HepG2 (cell line): ENCODE data around the gene PIGV. TPM values are rescaled to one million over a fixed set of nuclear protein-coding genes. Genes with fewer than 3 reads are reported as not detected.

Experiments used
- ARHGAP35 ChIP-seq: sonication (generic); formaldehyde crosslinking; IDR thresholded peaks from 2 replicates; pipeline ENCODE4 v1.9.0; 2022; ENCODE audit warnings: mild to moderate bottlenecking, inconsistent platforms, moderate library complexity, missing genetic modification reagents, borderline replicate concordance
- ATRX ChIP-seq: sonication (generic); formaldehyde crosslinking; IDR thresholded peaks from 2 replicates; pipeline ENCODE4 v1.4.0; 2020; ENCODE audit warnings: missing genetic modification reagents, borderline replicate concordance
- DPF2 ChIP-seq: sonication (generic); formaldehyde crosslinking; IDR thresholded peaks from 2 replicates; pipeline ENCODE4 v1.4.0; 2020; ENCODE audit warnings: mild to moderate bottlenecking, low read depth, missing genetic modification reagents, borderline replicate concordance
- GABPA ChIP-seq, 2 experiments: IDR thresholded peaks; 2 replicates each; pipeline ENCODE4 v1.6.1; 2011 to 2016; ENCODE audit warnings: low read depth in 2 of 2, low read length in 1 of 2, missing biosample characterization in 1 of 2, missing genetic modification characterization in 1 of 2
- HDAC2 ChIP-seq: sonication (generic); formaldehyde crosslinking; IDR thresholded peaks from 2 replicates; pipeline ENCODE4 v1.4.0; 2020; ENCODE audit warnings: missing genetic modification reagents
- HMG20B ChIP-seq: conservative IDR thresholded peaks from 2 replicates; pipeline ENCODE4 v1.6.1; 2016; ENCODE audit warnings: missing genetic modification reagents, missing compliant biosample characterization
- MAFK ChIP-seq, 2 experiments: IDR thresholded peaks in 1 of 2; conservative IDR thresholded peaks in 1 of 2; 2 replicates each; pipeline ENCODE4 v1.6.1; 2011; ENCODE audit warnings: improper control_type of control experiment in 2 of 2, low read length in 2 of 2
- NFYC ChIP-seq: IDR thresholded peaks from 2 replicates; pipeline ENCODE4 v1.6.1; 2016; ENCODE audit warnings: missing genetic modification reagents, missing compliant biosample characterization
- PTBP1 ChIP-seq: fragments of 200-400 bp; formaldehyde crosslinking; IDR thresholded peaks from 2 replicates; pipeline ENCODE4 v1.6.1; 2018; ENCODE audit warnings: low read length, low read depth; ENCODE audit not compliant: poor library complexity, severe bottlenecking
- RBAK ChIP-seq: sonication (generic); formaldehyde crosslinking; IDR thresholded peaks from 2 replicates; pipeline ENCODE4 v1.5.1; 2020; ENCODE audit warnings: mild to moderate bottlenecking, missing genetic modification reagents
- RCOR2 ChIP-seq: IDR thresholded peaks from 2 replicates; pipeline ENCODE4 v1.6.1; 2016; ENCODE audit warnings: missing biosample characterization, missing genetic modification reagents
- SPEN ChIP-seq: sonication (generic); formaldehyde crosslinking; IDR thresholded peaks from 2 replicates; pipeline ENCODE4 v1.5.1; 2020; ENCODE audit warnings: low read depth, mild to moderate bottlenecking, missing genetic modification reagents
- TFAP4 ChIP-seq: sonication (generic); IDR thresholded peaks from 2 replicates; pipeline ENCODE4 v1.6.1; 2016; ENCODE audit warnings: low read depth, borderline replicate concordance
- ZFP41 ChIP-seq: sonication (generic); formaldehyde crosslinking; IDR thresholded peaks from 2 replicates; pipeline ENCODE4 v1.4.0; 2020; ENCODE audit warnings: mild to moderate bottlenecking, missing genetic modification reagents, borderline replicate concordance
- ZFP91 ChIP-seq: sonication (generic); formaldehyde crosslinking; IDR thresholded peaks from 2 replicates; pipeline ENCODE4 v1.9.0; 2022; ENCODE audit warnings: missing genetic modification reagents, mild to moderate bottlenecking, borderline replicate concordance
- ZKSCAN1 ChIP-seq: fragments of 150-350 bp; IDR thresholded peaks from 2 replicates; pipeline ENCODE4 v1.6.1; 2014; ENCODE audit warnings: low read length
- ZNF143 ChIP-seq: sonication (generic); formaldehyde crosslinking; IDR thresholded peaks from 2 replicates; pipeline ENCODE4 v1.4.0; 2020; ENCODE audit warnings: missing genetic modification reagents
- ZNF430 ChIP-seq: sonication (generic); formaldehyde crosslinking; IDR thresholded peaks from 2 replicates; pipeline ENCODE4 v1.9.0; 2021; ENCODE audit warnings: mild to moderate bottlenecking, missing genetic modification reagents
- ZNF713 ChIP-seq: sonication (generic); formaldehyde crosslinking; IDR thresholded peaks from 2 replicates; pipeline ENCODE4 v1.4.0; 2020; ENCODE audit warnings: mild to moderate bottlenecking, missing genetic modification reagents
- ZNF780A ChIP-seq: sonication (generic); formaldehyde crosslinking; IDR thresholded peaks from 2 replicates; pipeline ENCODE4 v1.8.0; 2022; ENCODE audit warnings: mild to moderate bottlenecking, missing genetic modification reagents, moderate library complexity
- ZNF839 ChIP-seq: sonication (generic); formaldehyde crosslinking; IDR thresholded peaks from 2 replicates; pipeline ENCODE4 v1.4.0; 2020; ENCODE audit warnings: missing genetic modification reagents, mild to moderate bottlenecking, borderline replicate concordance
- polyA plus RNA-seq, 8 experiments: library from polyadenylated mRNA; depleted of rRNA in 3 of 8; stranded (reverse) in 7 of 8; unstranded in 1 of 8; fragments of >200 nt; fragmentation: Illumina TruSeq in 4 of 8; extraction: Trizol in 4 of 8; gene quantifications; 2 replicates each; pipeline versions ENCODE4 v1.2.1 to v1.2.3, GENCODE V29; 2011 to 2016; ENCODE audit warnings: low read depth in 4 of 8, missing spikeins in 1 of 8, mixed read lengths in 1 of 8; ENCODE audit not compliant: insufficient read depth in 1 of 8
- total RNA-seq, 5 experiments: library from RNA; depleted of rRNA; stranded (reverse); fragments of >200 nt; fragmentation: Illumina TruSeq; extraction: Trizol; gene quantifications; 2 replicates each; pipeline ENCODE4 v1.2.3, GENCODE V29; 2016; ENCODE audit warnings: low read depth in 1 of 5
- TF ChIP-seq, protein P1 (sequence below): sonication (generic); formaldehyde crosslinking; IDR thresholded peaks from 2 replicates; pipeline ENCODE4 v1.8.0; 2022; ENCODE audit warnings: missing genetic modification reagents, low read depth, mild to moderate bottlenecking, borderline replicate concordance
- TF ChIP-seq, protein P2 (sequence below): IDR thresholded peaks from 2 replicates; pipeline ENCODE4 v1.6.1; 2012; ENCODE audit warnings: inconsistent platforms
- TF ChIP-seq, protein P3 (sequence below): sonication (generic); formaldehyde crosslinking; IDR thresholded peaks from 2 replicates; pipeline ENCODE4 v1.4.0; 2020; ENCODE audit warnings: mild to moderate bottlenecking, missing genetic modification reagents

The PIGV gene
- total and polyA plus RNA-seq, 2 of the 13 experiments (the other 11 are each of a cell fraction or from before 2014, with no cell fraction given) = 13.5 to 22.7 TPM

- TF ChIP-seq, protein P1, sequence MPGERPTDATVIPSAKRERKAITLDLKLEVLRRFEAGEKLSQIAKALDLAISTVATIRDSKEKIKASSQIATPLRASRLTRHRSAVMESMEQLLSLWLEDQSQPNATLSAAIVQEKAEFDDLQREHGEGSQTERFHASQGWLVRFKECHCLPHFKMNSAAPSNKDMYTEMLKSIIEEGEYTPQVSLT (CRISPR knock-in tag) = no peak
- TF ChIP-seq ARHGAP35 = no peak
- TF ChIP-seq ATRX = no peak
- TF ChIP-seq ZNF713 (CRISPR knock-in tag) = no peak
- no peak; the same call in 1 of the 2 replicates for TF ChIP-seq HDAC2 (CRISPR knock-in tag)
- no peak for TF ChIP-seq ZFP91
- TF ChIP-seq, protein P2, sequence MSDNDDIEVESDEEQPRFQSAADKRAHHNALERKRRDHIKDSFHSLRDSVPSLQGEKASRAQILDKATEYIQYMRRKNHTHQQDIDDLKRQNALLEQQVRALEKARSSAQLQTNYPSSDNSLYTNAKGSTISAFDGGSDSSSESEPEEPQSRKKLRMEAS = peak; percentile 29; the same call in 1 of the 2 replicates
- TF ChIP-seq ZNF143 (CRISPR knock-in tag) = no peak
- no peak for TF ChIP-seq ZNF839 (CRISPR knock-in tag)
- no peak for TF ChIP-seq MAFK (conservative IDR thresholded peaks at IDR 0.05 in 1 of 2, IDR thresholded peaks at IDR 0.05 in 1 of 2; ENCODE audit: low read length in 2 of 2)
- no peak for TF ChIP-seq DPF2 (CRISPR knock-in tag)
- TF ChIP-seq RCOR2 (CRISPR knock-in tag) = no peak
- TF ChIP-seq ZNF780A (CRISPR knock-in tag) = no peak
- peak; percentile 24; the same call in 1 of the 2 replicates for TF ChIP-seq TFAP4
- TF ChIP-seq RBAK = no peak
- no peak for TF ChIP-seq ZNF430 (CRISPR knock-in tag)
- TF ChIP-seq NFYC = no peak
- no peak for TF ChIP-seq ZKSCAN1
- TF ChIP-seq, protein P3, sequence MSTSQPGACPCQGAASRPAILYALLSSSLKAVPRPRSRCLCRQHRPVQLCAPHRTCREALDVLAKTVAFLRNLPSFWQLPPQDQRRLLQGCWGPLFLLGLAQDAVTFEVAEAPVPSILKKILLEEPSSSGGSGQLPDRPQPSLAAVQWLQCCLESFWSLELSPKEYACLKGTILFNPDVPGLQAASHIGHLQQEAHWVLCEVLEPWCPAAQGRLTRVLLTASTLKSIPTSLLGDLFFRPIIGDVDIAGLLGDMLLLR = no peak
- no peak for TF ChIP-seq PTBP1
- no peak for TF ChIP-seq SPEN (CRISPR knock-in tag)
- no peak for TF ChIP-seq HMG20B (CRISPR knock-in tag)
- TF ChIP-seq GABPA (IDR thresholded peaks at IDR 0.05; ENCODE audit: low read depth, low read length) = no peak
- TF ChIP-seq GABPA (CRISPR knock-in tag; IDR thresholded peaks at IDR 0.05; ENCODE audit: low read depth) = no peak
- TF ChIP-seq ZFP41 (CRISPR knock-in tag) = 0 out of 2 replicates have a peak, but pooled peaks have one; percentile 27
Observed at GRCh38 chr1:26826261-26827105, 38.7 kb downstream of the PIGV start, which contains the start of gene ZDHHC18 (continued).
